GM18907 (cell line): Measurements from ENCODE around the gene WDR70.
"Not testable (repeated sequence)": the region's sequence is repeated elsewhere in the genome, so short reads cannot be mapped to it uniquely, and the experiment has no call there.

Experiments used
- ATAC-seq: cut with Tn5 transposase; IDR thresholded peaks from one replicate; pipeline ENCODE4 v1.9.1; 2021; ENCODE audit warnings: mild to moderate bottlenecking, moderate library complexity; ENCODE audit not compliant: unreplicated experiment

The WDR70 gene

GRCh38 chr5:37628876-37629275 lies 249.8 kb downstream of the WDR70 start:
- ATAC-seq, result no peak

- ATAC-seq, result no peak
These were observed 252.8 kb downstream of the WDR70 start for GRCh38 chr5:37631939-37632338.

- no peak for ATAC-seq
These were observed 258.2 kb downstream of the WDR70 start for GRCh38 chr5:37637165-37637845.

GRCh38 chr5:37638897-37639296 lies 259.8 kb downstream of the WDR70 start:
- ATAC-seq, result no peak

- no peak for ATAC-seq
These were observed 261.0 kb downstream of the WDR70 start for GRCh38 chr5:37640088-37640487.

- no peak for ATAC-seq
These were observed 262.8 kb downstream of the WDR70 start for GRCh38 chr5:37641933-37642332.

GRCh38 chr5:37645707-37646106 lies 266.6 kb downstream of the WDR70 start:
- ATAC-seq, result no peak

GRCh38 chr5:37654566-37654965 lies 275.4 kb downstream of the WDR70 start:
- ATAC-seq, result not testable (repeated sequence)

- ATAC-seq, result no peak
These were observed 277.9 kb downstream of the WDR70 start for GRCh38 chr5:37657046-37657445.

- ATAC-seq, result no peak
These were observed 279.3 kb downstream of the WDR70 start for GRCh38 chr5:37658440-37658839.

- ATAC-seq, result no peak
These were observed 281.2 kb downstream of the WDR70 start for GRCh38 chr5:37660319-37660718.

- ATAC-seq, result no peak
These were observed 282.3 kb downstream of the WDR70 start for GRCh38 chr5:37661227-37661920.

- no peak for ATAC-seq
These were observed 282.8 kb downstream of the WDR70 start for GRCh38 chr5:37661951-37662350.

- no peak for ATAC-seq
These were observed 283.2 kb downstream of the WDR70 start for GRCh38 chr5:37662362-37662761.

- ATAC-seq, result no peak
These were observed 283.8 kb downstream of the WDR70 start for GRCh38 chr5:37662789-37663485.

GRCh38 chr5:37663538-37663937 lies 284.4 kb downstream of the WDR70 start:
- no peak for ATAC-seq

GRCh38 chr5:37664551-37664950 lies 285.4 kb downstream of the WDR70 start:
- ATAC-seq, result no peak

GRCh38 chr5:37665272-37665671 lies 286.2 kb downstream of the WDR70 start:
- ATAC-seq, result no peak

- no peak for ATAC-seq
These were observed 286.8 kb downstream of the WDR70 start for GRCh38 chr5:37665889-37666288.

GRCh38 chr5:37667430-37667829 lies 288.3 kb downstream of the WDR70 start:
- ATAC-seq, result no peak

- no peak for ATAC-seq
These were observed 288.7 kb downstream of the WDR70 start for GRCh38 chr5:37667846-37668245.

- ATAC-seq, result no peak
These were observed 289.5 kb downstream of the WDR70 start for GRCh38 chr5:37668524-37669047.
